LNCAP (cell line): Measurements from ENCODE around the gene DDX1.

Experiments used
- TF ChIP-seq, protein P1 (sequence below): fragments of 450-650 bp; IDR thresholded peaks from 2 replicates; pipeline ENCODE4 v1.5.1; 2017; ENCODE audit warnings: mild to moderate bottlenecking

The DDX1 gene

DNA sequence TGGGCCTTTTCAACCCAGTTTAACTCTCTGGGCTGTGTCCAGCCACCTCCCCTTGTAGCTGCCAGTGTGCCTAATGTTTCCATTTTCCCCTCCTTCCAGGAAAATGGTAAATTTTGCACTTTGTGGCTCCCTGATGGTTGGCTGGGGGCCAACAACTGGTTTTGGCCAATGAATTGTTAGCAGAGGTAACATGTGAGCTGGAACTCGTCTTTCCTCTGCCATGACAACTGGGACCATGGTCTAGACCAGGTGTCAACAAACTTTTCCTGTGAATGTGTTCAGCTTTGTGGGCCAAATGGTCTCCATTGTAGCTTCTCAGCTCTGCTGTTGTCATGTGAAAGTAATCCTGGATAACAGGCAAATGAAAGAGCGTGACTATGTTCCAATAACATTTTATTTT lies 87.2 kb downstream of the DDX1 start:
- TF ChIP-seq, protein P1, sequence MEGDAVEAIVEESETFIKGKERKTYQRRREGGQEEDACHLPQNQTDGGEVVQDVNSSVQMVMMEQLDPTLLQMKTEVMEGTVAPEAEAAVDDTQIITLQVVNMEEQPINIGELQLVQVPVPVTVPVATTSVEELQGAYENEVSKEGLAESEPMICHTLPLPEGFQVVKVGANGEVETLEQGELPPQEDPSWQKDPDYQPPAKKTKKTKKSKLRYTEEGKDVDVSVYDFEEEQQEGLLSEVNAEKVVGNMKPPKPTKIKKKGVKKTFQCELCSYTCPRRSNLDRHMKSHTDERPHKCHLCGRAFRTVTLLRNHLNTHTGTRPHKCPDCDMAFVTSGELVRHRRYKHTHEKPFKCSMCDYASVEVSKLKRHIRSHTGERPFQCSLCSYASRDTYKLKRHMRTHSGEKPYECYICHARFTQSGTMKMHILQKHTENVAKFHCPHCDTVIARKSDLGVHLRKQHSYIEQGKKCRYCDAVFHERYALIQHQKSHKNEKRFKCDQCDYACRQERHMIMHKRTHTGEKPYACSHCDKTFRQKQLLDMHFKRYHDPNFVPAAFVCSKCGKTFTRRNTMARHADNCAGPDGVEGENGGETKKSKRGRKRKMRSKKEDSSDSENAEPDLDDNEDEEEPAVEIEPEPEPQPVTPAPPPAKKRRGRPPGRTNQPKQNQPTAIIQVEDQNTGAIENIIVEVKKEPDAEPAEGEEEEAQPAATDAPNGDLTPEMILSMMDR, result no peak

DNA sequence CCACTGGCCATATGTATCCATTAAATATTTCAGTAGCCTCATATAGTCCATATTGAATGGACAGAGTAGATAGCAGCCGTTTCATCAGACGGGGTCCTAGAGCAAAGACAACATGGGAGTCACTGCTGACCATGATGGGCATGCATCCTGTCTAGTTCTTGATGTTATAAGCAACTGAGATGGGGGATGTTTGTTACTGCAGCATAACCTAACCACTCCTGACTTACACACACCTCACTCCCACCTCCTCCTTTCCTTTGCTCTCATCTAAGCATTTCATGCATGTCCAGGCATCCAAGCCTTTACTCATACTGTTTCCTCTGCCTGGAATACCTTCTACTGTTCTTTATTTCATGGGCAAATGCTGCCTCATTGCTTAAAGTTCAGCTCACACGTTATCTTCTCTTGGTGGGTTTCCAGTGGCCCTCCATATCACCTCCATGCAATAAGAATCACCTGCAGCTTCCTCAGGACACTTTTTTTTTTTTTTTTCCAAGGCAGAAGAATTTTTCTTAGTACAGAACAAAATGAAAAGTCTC lies 87.8 kb downstream of the DDX1 start:
- TF ChIP-seq, protein P1, result no peak
